ENCODE data around the gene ZBTB42. TPM values are rescaled to one million over a fixed set of nuclear protein-coding genes. Genes with fewer than 3 reads are reported as not detected.

Gene ZBTB42
- total RNA-seq, 1 experiment from 2014 or later = 6.1 TPM

DNA sequence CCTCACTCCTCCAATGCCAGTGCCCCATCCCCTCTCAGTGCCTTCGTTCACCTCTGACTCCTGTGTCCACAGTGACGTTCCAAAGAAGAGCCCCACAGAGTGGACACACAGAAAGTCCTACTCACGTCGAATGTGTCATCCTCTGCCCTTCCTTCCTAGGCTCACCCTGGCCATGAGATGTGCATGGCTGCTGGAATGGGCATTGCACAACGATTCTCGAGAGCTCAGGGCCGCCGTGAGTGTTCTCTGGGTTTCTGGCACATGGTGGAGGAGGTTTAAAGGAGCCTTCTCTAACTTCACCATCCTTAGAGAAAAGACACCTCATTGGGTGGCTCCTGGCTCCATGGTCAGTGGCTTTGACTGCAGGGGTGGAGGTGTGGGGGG is 51.4 kb downstream of the ZBTB42 start:
- Histone ChIP-seq H2AFZ (ENCODE audit: low read length) (no peak overlapping the region), H2BK120ac (ENCODE audit: low read depth, low read length, poor library complexity, severe bottlenecking) (no peak overlapping the region), H2AK5ac (ENCODE audit: insufficient read length, low read length) (no peak overlapping the region), H3K79me1 (ENCODE audit: insufficient read depth, low read depth, low read length, poor library complexity, severe bottlenecking) (no peaks in the 10 kb centered on the region), H3K14ac (ENCODE audit: insufficient read depth, low read length) (no peak overlapping the region), H3T11ph (ENCODE audit: low read length) (no peak overlapping the region), H3K23ac (ENCODE audit: insufficient read length, low read depth, low read length) (no peak overlapping the region), H3K9ac (ENCODE audit: extremely low read depth, insufficient read length, low read length) (no peak overlapping the region), H3K23me2 (ENCODE audit: insufficient read length, low read depth, low read length, poor library complexity, severe bottlenecking) (no peaks in the 10 kb centered on the region), H3K18ac (ENCODE audit: insufficient read length, low read depth, low read length) (no peak overlapping the region), H2BK12ac (ENCODE audit: insufficient read length, low read depth, low read length) (no peak overlapping the region), H3K56ac (ENCODE audit: insufficient read length, low read depth, low read length) (no peak overlapping the region), H3K79me2 (ENCODE audit: insufficient read depth, low read length) (no peaks in the 10 kb centered on the region), H4K20me1 (ENCODE audit: control insufficient read depth, insufficient read depth, insufficient read length) (no peaks in the 10 kb centered on the region), H3K4me1 (ENCODE audit: insufficient read depth, low read length) (peaks cover 3% of the 10 kb centered on the region; the same call in 1 of the 2 replicates), H2BK5ac (ENCODE audit: insufficient read length, low read length) (no peak overlapping the region), H3K4me2 (ENCODE audit: insufficient read depth, insufficient read length, low read length) (no peak overlapping the region), H3K27me3 (ENCODE audit: insufficient read depth, low read length) (no peaks in the 10 kb centered on the region), H4K91ac (ENCODE audit: insufficient read length, low read depth, low read length) (no peak overlapping the region), H2BK20ac (ENCODE audit: low read depth, low read length, poor library complexity, severe bottlenecking) (no peak overlapping the region), H3K9me3 (ENCODE audit: control insufficient read depth, low read depth, low read length) (no peaks in the 10 kb centered on the region), H4K5ac (ENCODE audit: insufficient read length, low read depth, low read length) (no peak overlapping the region), H3K27ac (ENCODE audit: insufficient read length, low read depth, low read length) (no peak overlapping the region), H3K4ac (ENCODE audit: low read depth, low read length) (no peak overlapping the region), H4K8ac (replicated peaks; ENCODE audit: insufficient read length, low read depth, low read length) (no peak overlapping the region), H2BK15ac (ENCODE audit: low read depth, low read length) (no peak overlapping the region)
- TF ChIP-seq, protein P1, sequence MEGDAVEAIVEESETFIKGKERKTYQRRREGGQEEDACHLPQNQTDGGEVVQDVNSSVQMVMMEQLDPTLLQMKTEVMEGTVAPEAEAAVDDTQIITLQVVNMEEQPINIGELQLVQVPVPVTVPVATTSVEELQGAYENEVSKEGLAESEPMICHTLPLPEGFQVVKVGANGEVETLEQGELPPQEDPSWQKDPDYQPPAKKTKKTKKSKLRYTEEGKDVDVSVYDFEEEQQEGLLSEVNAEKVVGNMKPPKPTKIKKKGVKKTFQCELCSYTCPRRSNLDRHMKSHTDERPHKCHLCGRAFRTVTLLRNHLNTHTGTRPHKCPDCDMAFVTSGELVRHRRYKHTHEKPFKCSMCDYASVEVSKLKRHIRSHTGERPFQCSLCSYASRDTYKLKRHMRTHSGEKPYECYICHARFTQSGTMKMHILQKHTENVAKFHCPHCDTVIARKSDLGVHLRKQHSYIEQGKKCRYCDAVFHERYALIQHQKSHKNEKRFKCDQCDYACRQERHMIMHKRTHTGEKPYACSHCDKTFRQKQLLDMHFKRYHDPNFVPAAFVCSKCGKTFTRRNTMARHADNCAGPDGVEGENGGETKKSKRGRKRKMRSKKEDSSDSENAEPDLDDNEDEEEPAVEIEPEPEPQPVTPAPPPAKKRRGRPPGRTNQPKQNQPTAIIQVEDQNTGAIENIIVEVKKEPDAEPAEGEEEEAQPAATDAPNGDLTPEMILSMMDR (conservative IDR thresholded peaks at IDR 0.05) = no peak
- WGBS (ENCODE audit: extremely low coverage, insufficient read length, low lambda C conversion rate) = no CpG with 5 or more reads among the region's 8 CpGs
- no peak overlapping the region for H3K4me3 Mint-ChIP-seq
- no peaks in the 10 kb centered on the region for H3K9me3 Mint-ChIP-seq
- peaks cover 51% of the 10 kb centered on the region for H3K27me3 Mint-ChIP-seq (ENCODE audit: low read depth)
- H3K27ac Mint-ChIP-seq = no peak overlapping the region
- no peak for DNase-seq
- no peaks in the 10 kb centered on the region; a peak in 1 of 7 replicates for H3K36me3 Mint-ChIP-seq (ENCODE audit: insufficient read depth in 1 of 3, low read depth in 3 of 3)
- peaks cover 10 to 17% of the 10 kb centered on the region in 2 experiments for H3K4me1 Mint-ChIP-seq

Other genes with a start within 250 kb of the ZBTB42 start
- not detected in 2 replicates for gene C14orf180, start 221.3 kb upstream of the ZBTB42 start, total RNA-seq (2021)
- gene TMEM179, start 196.3 kb upstream of the ZBTB42 start, total RNA-seq (2021) = 11.1 and 11.4 TPM in 2 replicates
- 58.3 and 59.1 TPM in 2 replicates for gene INF2, start 111.5 kb upstream of the ZBTB42 start, total RNA-seq (2021)
- gene ADSS1, start 76.9 kb upstream of the ZBTB42 start, total RNA-seq (2021) = 7.8 and 8.5 TPM in 2 replicates
- 125 and 128 TPM in 2 replicates for gene SIVA1, start 48.0 kb upstream of the ZBTB42 start, total RNA-seq (2021)
- gene AKT1, start 5.4 kb upstream of the ZBTB42 start, total RNA-seq (2021) = 95.1 and 101 TPM in 2 replicates
- 28.5 and 28.8 TPM in 2 replicates for gene CEP170B, start 64.2 kb downstream of the ZBTB42 start, total RNA-seq (2021)
- gene PLD4, start 123.8 kb downstream of the ZBTB42 start, total RNA-seq (2021) = not detected in 2 replicates
- gene AHNAK2, start 177.3 kb downstream of the ZBTB42 start, total RNA-seq (2021) = 2.3 and 2.8 TPM in 2 replicates
- 2.4 and 3.0 TPM in 2 replicates for gene CLBA1, start 184.7 kb downstream of the ZBTB42 start, total RNA-seq (2021)
- gene CDCA4, start 220.0 kb downstream of the ZBTB42 start, total RNA-seq (2021) = 57.7 and 58.5 TPM in 2 replicates